ENCODE results near the gene KRTAP19-7. TPM values are rescaled to one million over a fixed set of nuclear protein-coding genes. Genes with fewer than 3 reads are reported as not detected.

KRTAP19-7 gene
- total RNA-seq, 2 experiments from 2014 or later, result not detected

GRCh38 chr21:30590297-30590696, 29.2 kb upstream of the KRTAP19-7 start, which contains the start of gene KRTAP22-2:
TSS of gene KRTAP22-2 (minus strand) at chr21:30590397.
- POLR2A ChIA-PET, result no interaction called here
- intact Hi-C loops (cut with micrococcal nuclease), result no loop called here

GRCh38 chr21:30582870-30583269, 21.8 kb upstream of the KRTAP19-7 start:
- no peaks in the 10 kb centered on the region for H3K9me3 Mint-ChIP-seq
- no peak overlapping the region for H3K27ac Mint-ChIP-seq
- ChIA-PET POLR2A (no interaction called here), CTCF (no interaction called here)
- no peaks in the 10 kb centered on the region for H3K4me1 Mint-ChIP-seq (ENCODE audit: low read depth)
- no peaks in the 10 kb centered on the region for H3K27me3 Mint-ChIP-seq
- ATAC-seq, result no peak
- TF ChIP-seq CTCF (IDR thresholded peaks at IDR 0.05), result no peak
- no peak for DNase-seq
- H3K36me3 Mint-ChIP-seq (ENCODE audit: low read depth), result no peaks in the 10 kb centered on the region
- no peak overlapping the region for H3K4me3 Mint-ChIP-seq
- intact Hi-C loops (cut with micrococcal nuclease), result no loop called here

More at GRCh38 chr21:30590297-30590696, 29.2 kb upstream of the KRTAP19-7 start, which contains the start of gene KRTAP22-2:
- Mint-ChIP-seq H3K27ac (no peak within 1 kb of the TSS), H3K4me3 (no peak within 1 kb of the TSS), H3K27me3 (no peaks in the 10 kb centered on the region), H3K36me3 (ENCODE audit: low read depth) (no peaks in the 10 kb centered on the region), H3K9me3 (no peaks in the 10 kb centered on the region), H3K4me1 (ENCODE audit: low read depth) (no peaks in the 10 kb centered on the region)
- no peak for TF ChIP-seq CTCF (IDR thresholded peaks at IDR 0.05)
- ATAC-seq (no peak), DNase-seq (no peak)
- CTCF ChIA-PET, result no interaction called here

GRCh38 chr21:30580132-30580531, 19.0 kb upstream of the KRTAP19-7 start:
- TF ChIP-seq CTCF (IDR thresholded peaks at IDR 0.05), result no peak
- Mint-ChIP-seq H3K27ac (no peak overlapping the region), H3K9me3 (no peaks in the 10 kb centered on the region), H3K4me1 (ENCODE audit: low read depth) (no peaks in the 10 kb centered on the region), H3K27me3 (no peaks in the 10 kb centered on the region), H3K4me3 (no peak overlapping the region), H3K36me3 (ENCODE audit: low read depth) (no peaks in the 10 kb centered on the region)
- POLR2A ChIA-PET, result no interaction called here
- DNase-seq (no peak), ATAC-seq (no peak)
- intact Hi-C loops (cut with micrococcal nuclease), result no loop called here
- CTCF ChIA-PET, result no interaction called here

- intact Hi-C loops (cut with micrococcal nuclease), result no loop called here
- DNase-seq (no peak), ATAC-seq (no peak)
- Mint-ChIP-seq H3K27ac (no peak overlapping the region), H3K27me3 (no peaks in the 10 kb centered on the region), H3K4me1 (ENCODE audit: low read depth) (no peaks in the 10 kb centered on the region), H3K36me3 (ENCODE audit: low read depth) (no peaks in the 10 kb centered on the region), H3K9me3 (no peaks in the 10 kb centered on the region), H3K4me3 (no peak overlapping the region)
- ChIA-PET POLR2A (no interaction called here), CTCF (interaction anchor here (0.6 kb wide), 1 partner anchor 75 kb away, joined by 3 read pairs; no protein-coding TSS in a partner anchor)
- no peak for TF ChIP-seq CTCF (IDR thresholded peaks at IDR 0.05)
Observed at GRCh38 chr21:30579346-30579745, 18.2 kb upstream of the KRTAP19-7 start.

- H3K27ac Mint-ChIP-seq, result no peak overlapping the region
- H3K36me3 Mint-ChIP-seq (ENCODE audit: low read depth), result no peaks in the 10 kb centered on the region
- no peak overlapping the region for H3K4me3 Mint-ChIP-seq
- ATAC-seq (no peak), DNase-seq (no peak)
- POLR2A ChIA-PET, result no interaction called here
- intact Hi-C loops (cut with micrococcal nuclease), result no loop called here
- H3K4me1 Mint-ChIP-seq (ENCODE audit: low read depth), result no peaks in the 10 kb centered on the region
- H3K9me3 Mint-ChIP-seq, result no peaks in the 10 kb centered on the region
- CTCF ChIA-PET, result no interaction called here
- no peaks in the 10 kb centered on the region for H3K27me3 Mint-ChIP-seq
- TF ChIP-seq CTCF (IDR thresholded peaks at IDR 0.05), result no peak
Observed at GRCh38 chr21:30577766-30578165, 16.7 kb upstream of the KRTAP19-7 start.

Data from activated CD8-positive, alpha-beta T cell treated with anti-CD3 and anti-CD28 coated beads for 36 hours (primary cell).